ENCODE data around the gene MRPL39.
"Not testable (repeated sequence)": the region's sequence is repeated elsewhere in the genome, so short reads cannot be mapped to it uniquely, and the experiment has no call there.

Gene MRPL39

DNA sequence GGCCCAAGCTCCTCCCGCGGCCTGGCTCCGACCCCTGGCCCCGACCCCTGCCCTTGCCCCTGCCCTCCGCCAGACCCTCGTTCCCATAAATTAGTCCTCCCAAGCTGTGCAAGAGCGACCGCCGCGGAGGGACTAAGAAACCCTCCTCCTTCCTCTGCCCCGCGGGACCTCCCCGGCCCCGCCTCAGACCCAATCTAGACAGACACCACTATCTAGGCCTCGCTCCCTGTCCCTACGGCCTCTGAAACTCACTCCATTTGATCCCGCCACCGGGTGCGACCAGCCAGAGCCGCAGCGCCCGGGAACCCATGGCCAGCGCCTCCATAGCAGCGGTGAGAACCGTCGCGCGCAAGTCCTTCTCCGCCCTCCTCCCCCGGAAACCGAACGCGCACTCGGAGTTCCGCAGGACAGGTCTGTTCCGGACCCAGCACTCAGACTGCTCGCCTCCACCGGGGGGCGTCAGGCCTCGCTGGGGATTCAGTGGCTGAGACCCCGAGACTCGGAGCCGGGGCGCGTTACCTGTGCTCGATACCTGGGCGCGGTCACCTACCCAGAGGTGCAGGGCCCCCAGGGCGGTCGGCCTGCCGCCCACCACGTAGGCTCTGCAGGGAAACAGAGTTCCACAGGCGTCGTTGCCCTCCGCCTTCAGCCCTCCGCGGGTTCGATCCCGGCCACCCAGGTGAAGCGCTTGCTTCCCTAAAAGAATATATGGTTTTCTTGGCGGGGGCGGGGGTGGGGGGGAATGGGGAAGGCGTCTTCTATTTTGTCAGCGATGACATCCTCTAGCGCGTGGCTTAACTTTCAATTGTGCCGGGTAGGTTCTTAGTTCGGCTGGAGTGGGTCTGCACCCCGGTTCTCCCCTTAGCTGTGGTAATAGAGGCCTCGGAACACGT is at the start of gene MRPL39:
Gene MRPL39, minus strand, starts transcription at position 331 of the 893 bp plus-strand sequence. Its CDS starts 6 bp downstream, at position 325.
- peak; percentile 71 for DNase-seq (ENCODE audit: low read depth)

DNA sequence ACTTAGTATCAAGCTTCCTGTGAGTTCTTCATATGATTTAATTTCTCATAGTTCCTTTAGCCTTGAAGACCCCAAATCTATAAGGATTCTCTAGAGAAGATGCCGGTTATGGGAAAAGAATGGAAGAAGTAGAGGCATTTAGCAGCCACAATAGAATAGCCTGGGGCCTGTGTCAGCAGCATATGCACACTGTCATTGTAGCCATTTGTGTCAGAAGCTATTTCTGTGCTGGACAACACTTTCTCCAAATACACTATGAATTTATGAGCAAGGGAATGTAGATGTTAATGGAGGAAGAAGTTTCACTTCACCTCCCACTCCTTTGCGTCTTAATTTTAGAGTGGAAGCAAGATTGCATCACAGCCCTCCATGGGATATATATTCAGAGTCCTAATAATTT is 49.1 kb upstream of the MRPL39 start:
- no peak for DNase-seq (ENCODE audit: low read depth)

DNA sequence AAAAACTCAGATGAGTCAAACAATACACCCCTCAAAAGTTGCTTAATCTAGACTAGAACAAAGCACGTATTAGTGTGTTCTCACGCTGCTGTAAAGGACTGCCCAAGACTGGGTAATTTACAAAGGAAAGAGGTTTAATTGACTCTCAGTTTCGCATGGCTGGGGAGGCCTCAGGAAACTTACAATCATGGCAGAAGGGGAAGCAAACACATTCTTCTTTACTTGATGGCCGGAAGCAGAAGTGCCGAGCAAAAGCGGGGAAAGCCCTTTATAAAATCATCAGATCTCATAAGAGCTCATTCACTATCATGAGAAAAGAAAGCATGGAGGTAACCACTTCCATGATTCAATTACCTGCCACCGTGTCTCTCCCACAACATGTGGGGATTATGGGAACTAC is 41.9 kb upstream of the MRPL39 start:
- DNase-seq (ENCODE audit: low read depth): no peak

GRCh38 chr21:25647647-25648046 is 40.4 kb upstream of the MRPL39 start:
- no peak for DNase-seq (ENCODE audit: low read depth)

GRCh38 chr21:25646474-25646873 is 39.2 kb upstream of the MRPL39 start:
- DNase-seq (ENCODE audit: low read depth): no peak

DNA sequence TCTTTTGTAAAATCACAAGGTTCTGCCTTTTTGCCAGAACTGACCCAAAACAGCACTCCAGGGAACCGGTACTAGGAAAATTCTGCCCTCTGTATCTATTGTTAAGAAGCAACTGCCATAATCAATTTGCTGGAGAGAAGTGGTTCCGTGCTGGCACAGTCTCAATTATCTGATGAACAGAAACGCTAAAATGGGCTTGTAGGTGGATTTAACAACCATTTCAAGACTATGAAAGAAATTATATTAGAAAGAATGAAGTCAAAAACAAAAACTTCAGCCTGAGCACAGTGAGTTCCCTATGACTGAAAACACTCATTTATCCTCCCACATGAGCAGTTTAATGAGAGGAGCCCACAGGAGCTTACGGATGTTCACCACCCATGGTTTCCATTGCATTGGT is 36.2 kb upstream of the MRPL39 start:
- DNase-seq (ENCODE audit: low read depth): no peak

- no peak for DNase-seq (ENCODE audit: low read depth)
Observed at GRCh38 chr21:25640943-25641292, 33.6 kb upstream of the MRPL39 start.

DNA sequence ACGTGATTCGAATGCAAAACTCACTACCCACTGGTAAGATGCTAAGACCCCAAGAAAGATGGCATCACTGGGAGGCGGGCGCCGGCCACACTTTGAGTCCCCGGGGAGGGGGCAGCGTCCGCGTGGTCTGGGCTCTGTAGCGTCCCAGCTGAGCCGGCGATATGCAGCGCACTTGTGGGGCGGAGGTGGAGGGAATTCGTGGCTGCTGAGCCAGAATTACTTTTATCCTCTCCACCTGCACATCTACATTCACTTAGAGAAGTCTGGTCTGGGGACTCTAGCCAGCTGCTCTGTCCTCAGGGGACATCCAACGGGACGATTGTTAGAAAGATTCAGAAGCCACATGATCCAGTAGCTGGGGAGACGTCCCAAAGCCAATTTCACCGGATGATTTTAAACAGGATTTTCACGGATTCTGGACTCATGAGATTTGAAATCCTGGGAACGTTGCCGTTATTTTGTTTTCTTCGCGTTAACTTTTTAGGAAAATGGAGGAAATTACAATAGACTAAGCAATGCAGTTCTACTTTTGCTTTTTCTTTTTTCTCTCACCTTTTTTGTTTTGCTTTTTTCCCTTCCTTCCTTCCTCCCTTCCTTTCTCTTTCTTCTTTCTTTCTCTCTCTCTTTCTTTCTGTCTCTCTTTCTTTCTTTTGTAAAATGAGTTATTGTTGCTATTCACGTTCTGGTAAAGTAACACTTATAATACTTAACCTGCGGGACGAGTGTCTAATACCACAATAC is 33.1 kb upstream of the MRPL39 start:
- DNase-seq (ENCODE audit: low read depth): no peak

- no peak for DNase-seq (ENCODE audit: low read depth)
Observed at GRCh38 chr21:25639551-25640201, 32.4 kb upstream of the MRPL39 start.

GRCh38 chr21:25638660-25639550 is 31.6 kb upstream of the MRPL39 start, which contains the start of gene JAM2:
Gene JAM2, plus strand, starts transcription at chr21:25639258. Its CDS starts 564 bp downstream, at chr21:25639822.
- DNase-seq (ENCODE audit: low read depth): no peak

DNA sequence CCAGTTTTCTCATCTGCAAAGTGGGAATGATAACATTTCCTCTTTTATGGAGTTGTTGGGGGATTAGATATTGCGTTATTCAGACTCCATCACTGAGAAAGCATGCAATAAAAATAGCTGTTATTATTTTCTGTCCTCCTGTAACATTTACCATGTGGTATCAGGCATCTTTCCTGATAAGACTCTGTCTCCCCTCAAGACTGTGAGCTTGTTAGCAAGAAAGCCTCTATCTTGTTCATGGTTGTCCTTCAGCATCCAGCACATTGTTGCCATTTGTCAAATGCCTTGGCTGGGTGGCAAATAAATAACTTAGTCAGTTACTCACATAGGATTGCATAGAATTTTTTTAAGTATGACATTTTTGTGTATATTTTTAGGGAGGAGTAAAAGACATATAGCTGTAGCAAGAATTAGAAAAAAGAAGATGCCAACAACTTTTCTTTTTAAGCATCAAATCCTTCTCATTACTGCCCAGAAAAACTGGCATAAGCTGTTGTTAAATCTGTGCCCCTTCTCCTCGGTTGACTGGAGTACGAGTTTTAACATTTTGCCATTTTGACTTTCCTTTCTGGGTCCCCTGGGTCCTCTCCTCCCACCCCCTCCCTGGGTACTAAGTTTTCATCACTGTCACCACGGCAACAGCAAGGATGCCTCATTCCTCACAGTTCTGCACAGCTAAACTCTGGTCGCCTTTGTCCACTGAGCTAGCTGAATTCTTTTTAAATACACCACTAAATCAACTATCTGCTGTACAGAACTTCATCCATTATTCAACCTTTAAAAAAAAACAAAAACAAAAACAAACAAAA is 30.8 kb upstream of the MRPL39 start:
- no peak for DNase-seq (ENCODE audit: low read depth)

- DNase-seq (ENCODE audit: low read depth): no peak
Observed at GRCh38 chr21:25636727-25637126, 29.4 kb upstream of the MRPL39 start.

- no peak for DNase-seq (ENCODE audit: low read depth)
Observed at GRCh38 chr21:25635310-25635709, 28.0 kb upstream of the MRPL39 start.

DNA sequence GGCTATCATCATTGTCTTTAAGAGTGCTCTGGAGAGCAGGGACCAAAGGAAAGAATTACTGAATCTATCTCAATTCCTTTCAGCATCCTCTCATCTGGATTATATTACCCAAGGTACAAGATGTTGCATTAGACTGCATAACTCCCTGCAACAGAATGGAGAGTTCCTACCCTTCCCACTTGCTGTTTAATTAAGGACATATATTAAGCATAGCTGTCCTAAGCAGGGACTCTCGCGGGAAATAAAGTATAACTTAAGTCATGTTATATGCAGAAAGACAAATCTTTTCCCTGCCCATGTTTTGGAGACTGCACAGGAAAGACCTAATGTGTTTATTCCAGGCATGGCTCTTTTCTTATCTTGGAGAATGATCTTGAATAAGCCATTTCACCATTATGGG is 25.0 kb upstream of the MRPL39 start:
- no peak for DNase-seq (ENCODE audit: low read depth)

DNA sequence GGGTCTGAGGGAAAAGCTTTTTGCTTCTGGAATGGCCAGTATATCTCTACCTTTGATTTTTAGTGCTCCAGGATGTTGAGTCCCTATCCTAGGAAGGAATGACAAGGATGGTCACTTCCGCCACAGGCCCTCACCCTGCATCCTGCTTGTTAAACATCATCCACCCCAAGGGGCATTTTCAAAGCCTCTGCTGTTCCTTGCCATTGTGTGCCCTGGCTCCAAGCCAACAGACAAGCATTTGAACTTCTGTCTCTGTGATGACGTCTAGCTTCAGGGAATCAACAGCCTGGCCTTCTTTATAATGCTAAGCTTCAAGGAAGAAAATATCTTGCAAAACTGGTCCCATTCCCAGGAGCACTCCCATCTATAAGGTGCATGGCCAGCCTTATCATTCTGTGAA is 19.5 kb upstream of the MRPL39 start:
- no peak for DNase-seq (ENCODE audit: low read depth)

DNA sequence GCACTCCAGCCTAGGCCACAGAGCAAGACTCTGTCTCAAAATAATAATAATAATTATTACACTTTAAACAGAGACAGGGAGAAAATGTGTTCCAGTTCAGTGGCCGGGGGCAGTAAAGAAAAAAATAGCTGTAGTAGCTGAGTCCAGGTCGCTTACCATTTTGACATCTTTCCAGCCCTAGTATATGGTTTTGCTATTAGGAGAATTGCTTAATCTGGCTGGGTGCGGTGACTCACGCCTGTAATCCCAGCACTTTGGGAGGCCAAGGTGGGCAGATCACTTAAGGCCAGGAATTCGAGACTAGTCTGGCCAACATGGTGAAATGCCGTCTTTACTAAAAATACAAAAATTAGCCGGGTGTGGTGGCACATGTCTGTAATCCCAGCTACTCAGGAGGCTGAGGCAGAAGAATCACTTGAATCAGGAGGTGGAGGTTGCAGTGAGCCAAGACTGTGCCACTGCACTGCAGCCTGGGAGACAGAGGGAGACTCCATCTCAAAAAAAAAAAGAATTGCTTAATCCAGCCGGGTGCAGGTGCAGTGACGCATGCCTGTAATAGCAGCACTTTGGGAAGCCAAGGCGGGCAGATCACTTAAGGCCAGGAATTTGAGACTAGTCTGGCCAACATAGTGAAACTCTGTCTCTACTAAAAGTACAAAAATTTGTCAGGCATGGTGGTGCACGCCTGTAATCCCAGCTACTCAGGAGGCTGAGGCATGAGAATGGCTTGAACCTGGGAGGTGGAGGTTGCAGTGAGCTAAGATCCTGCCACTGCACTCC is 18.7 kb upstream of the MRPL39 start:
- DNase-seq (ENCODE audit: low read depth): not testable (repeated sequence)

- DNase-seq (ENCODE audit: low read depth): no peak
Observed at GRCh38 chr21:25625036-25625435, 17.8 kb upstream of the MRPL39 start.

DNA sequence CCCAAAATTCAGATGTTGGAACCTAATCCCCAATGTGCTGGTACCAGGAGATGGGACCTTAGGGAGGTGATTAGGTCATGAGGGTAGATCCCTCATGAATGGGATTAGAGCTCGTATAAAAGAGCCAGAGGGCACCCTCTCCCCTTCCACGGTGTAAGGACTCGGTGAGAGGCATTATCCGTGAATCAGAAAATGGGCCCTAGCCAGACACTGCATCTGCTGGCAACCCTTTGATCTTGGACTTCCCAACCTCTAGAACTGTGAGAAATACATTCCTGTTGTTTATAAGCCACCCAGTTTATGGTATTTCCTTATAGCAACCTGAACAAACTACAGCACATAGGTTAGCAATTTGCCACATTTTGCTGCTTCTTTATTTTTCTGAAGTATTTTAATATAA is 17.2 kb upstream of the MRPL39 start:
- no peak for DNase-seq (ENCODE audit: low read depth)

GRCh38 chr21:25619198-25619597 is 11.9 kb upstream of the MRPL39 start:
- DNase-seq (ENCODE audit: low read depth): no peak

DNA sequence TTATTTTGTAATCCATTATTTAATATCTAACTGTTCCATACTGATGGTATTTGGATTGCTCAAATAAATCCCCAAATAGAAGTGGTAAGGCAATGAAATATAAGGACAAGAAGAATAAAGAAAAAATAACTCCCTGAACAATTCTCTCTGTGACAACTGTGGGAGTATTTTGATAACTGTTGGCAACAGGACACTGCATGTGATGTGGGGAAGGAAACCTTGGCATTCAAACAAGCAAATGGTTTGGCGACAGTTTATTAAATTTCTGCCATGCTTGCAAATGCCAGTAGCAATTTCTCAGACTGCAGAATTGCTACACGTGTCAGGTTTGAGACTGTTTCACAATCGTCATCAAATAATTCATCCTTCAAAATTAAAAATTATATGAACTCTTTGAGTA is 8.6 kb upstream of the MRPL39 start:
- no peak for DNase-seq (ENCODE audit: low read depth)
